GM12875 (cell line): ENCODE results near the gene TBC1D22A.
A peak's percentile ranks its signal among the peaks of the same experiment; 100 is the strongest.

Experiments used
- H3K4me3 ChIP-seq: one replicate; pipeline ENCODE4 v1.5.1; 2011; ENCODE audit warnings: low read depth, low read length, control low read depth
- CTCF ChIP-seq: IDR thresholded peaks from 2 replicates; pipeline ENCODE4 v1.5.1; 2011; ENCODE audit warnings: low read depth, mild to moderate bottlenecking, control low read depth, inconsistent platforms, low read length, moderate library complexity, borderline replicate concordance; ENCODE audit not compliant: insufficient read depth

Gene TBC1D22A

DNA sequence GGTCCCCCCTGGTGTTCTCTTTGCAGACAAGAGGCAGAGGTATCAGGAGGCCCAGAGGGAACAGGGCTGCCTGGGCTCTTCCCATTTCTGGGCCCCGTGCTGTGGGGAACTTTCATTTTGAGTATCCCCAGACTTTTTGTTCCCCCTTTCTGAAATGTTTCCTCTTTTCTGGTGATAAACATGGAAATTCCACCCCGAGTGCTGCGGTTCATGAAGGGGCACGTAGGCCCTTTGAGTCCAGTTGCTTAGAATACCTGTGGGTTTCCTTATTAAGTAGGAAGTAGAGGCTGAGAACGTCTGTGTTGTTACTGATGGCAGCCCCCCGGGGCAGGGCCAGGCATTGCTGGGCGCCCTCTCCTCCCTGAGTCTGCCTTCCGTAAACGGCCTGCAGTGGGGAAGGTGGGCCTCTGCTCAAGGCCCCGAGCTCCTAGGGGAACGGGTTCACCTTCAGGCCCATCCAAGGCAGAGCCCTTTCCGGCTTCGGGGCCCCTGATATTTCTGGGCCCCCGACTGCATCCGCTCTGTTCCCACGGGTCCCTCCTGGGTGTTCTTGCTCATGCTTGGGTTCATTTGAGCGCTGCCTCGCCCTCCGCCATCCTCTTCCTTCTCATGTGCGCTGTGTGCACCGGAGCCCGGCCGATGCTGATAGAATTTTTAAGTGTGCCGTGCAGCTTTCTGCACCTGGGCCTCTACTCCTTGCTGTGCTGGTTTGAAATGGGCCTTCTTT lies 12.0 kb downstream of the TBC1D22A start:
- no peak for TF ChIP-seq CTCF
- H3K4me3 ChIP-seq, result peak overlapping the region; percentile 34

- TF ChIP-seq CTCF, result no peak
- H3K4me3 ChIP-seq, result peak overlapping the region; percentile 34
Observed at GRCh38 chr22:46774980-46775849, 12.8 kb downstream of the TBC1D22A start.

DNA sequence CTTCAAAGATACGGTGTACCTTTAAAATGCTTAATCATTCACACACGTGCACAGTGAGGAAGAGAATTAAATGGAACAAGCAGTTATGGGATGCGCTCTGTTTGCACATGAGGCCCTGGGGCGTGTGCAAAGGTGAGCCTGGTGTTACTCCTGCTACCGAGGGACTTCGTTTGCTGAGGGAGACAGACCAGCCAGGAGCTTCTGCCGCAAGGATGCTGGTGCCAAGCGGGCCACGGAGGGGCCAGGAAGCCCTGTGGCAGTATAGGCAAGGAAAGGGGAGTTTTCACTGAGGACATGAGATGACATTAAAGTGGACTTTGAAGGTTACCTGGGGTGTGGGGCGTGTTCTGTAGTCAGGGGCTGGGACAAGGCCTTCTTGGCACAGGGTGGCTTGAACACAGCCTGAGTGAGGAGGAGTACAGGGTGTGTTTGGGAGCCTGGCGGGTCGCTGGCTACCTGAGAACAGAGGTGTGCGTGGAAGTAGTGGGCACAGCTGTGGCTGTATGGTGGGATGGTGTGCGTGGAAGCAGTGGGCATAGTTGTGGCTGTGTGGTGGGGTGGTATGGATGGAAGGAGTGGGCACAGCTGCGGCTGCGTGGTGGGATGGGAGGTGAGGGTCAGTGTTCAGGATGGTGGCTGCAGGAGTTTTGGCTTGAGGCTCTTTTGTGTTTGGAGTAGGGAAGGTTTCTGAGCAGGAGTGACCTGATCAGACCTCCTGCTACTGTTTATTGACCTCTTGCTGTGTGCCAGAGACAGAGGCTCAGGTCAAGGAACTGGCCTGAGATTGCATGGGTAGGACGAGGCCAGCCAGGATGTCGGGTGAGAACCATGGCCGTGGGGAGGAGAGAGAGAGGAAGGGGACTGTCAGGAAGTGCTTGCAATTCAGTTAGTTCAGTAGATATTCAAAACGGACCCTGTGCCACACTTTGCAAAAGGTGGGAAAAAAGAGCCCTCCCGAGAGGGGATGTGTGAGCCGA lies 13.7 kb downstream of the TBC1D22A start:
- peak overlapping the region; percentile 34 for H3K4me3 ChIP-seq
- no peak for TF ChIP-seq CTCF

GRCh38 chr22:46776876-46777608 lies 14.6 kb downstream of the TBC1D22A start:
- peak overlapping the region; percentile 34 for H3K4me3 ChIP-seq
- TF ChIP-seq CTCF, result no peak

DNA sequence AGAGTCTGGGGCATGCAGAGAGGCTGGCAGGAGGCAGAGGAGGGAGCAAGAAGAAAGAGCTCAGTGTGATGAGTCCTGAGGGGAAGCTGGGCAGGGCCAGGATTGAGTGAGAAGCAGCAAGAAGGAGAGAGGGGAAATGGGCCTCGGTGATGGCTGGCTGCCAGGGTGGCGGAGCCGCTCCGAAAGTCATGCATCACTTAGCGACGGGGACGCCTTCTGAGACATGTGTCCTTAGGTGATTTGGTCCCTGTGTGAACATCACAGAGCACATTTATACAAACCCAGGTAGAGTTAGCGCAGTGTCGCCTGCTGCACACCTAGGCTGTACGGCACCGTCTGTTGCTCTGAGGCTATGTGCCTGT lies 15.1 kb downstream of the TBC1D22A start:
- TF ChIP-seq CTCF, result no peak
- H3K4me3 ChIP-seq, result peak overlapping the region; percentile 34

DNA sequence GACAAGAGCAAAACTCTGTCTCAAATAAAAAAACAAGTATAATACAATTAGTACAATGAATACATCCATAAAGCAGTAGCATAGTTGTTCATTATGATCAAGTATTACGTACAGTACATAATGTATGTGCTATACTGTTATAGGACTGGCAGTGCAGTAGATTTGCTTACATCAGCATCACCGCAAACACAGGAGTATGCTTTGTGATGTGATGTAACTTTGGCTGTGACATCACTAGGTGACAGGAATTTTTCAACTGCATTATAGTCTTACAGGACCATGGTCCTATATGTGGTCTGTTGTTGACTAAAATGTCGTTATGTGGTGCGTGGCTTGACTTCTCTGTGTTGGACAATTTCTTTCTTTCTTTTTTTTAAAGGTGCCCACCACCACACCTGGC lies 16.6 kb downstream of the TBC1D22A start:
- H3K4me3 ChIP-seq, result no peak overlapping the region
- no peak for TF ChIP-seq CTCF
